Inflammatory macrophage treated with lipopolysaccharide for 4 hours (primary cell): ENCODE measurements around the gene LOXL1.

Source experiments
- DNase-seq: peaks from one replicate; pipeline ENCODE4 v3.0.0-alpha.2; 2020

LOXL1 gene

GRCh38 chr15:73981761-73982221 is 55.5 kb downstream of the LOXL1 start:
- DNase-seq, result peak; percentile 91

DNA sequence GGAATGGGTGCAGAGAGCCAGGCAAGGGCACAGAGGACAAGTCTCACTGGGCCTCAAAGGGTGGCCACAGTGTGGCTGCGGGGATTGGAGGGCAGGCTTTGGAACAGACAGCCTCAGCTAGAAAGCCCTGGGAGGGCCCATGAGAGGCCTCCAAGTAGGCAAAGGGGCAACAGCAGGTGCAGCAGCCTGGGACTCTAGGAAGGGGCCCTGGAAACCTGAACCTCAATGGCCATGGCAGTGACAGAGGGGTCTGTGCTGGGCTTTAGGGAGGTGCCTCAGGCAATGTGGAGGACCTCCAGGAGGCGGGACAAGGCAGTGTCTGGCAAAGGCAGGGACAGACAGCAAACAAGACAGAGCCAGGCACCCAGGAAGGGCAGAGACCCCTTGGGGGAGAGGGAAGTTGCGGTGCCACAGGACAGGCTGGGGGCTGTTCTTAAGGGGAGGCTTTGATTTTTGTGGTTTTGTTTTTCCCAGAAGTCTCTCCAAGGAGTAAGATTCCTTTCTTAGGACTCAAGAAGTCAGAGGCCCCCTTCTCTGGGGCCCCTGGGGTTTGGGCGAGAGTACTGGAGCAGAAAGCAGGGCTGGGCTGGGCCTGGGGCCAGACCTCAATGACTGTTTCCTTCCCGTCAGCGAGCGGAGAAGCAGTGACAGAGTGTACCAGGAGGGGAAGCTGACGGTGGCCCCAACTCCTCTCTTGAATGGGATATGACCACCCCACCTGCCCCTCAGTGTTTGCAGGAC is 56.1 kb downstream of the LOXL1 start:
- peak; percentile 42 for DNase-seq

DNA sequence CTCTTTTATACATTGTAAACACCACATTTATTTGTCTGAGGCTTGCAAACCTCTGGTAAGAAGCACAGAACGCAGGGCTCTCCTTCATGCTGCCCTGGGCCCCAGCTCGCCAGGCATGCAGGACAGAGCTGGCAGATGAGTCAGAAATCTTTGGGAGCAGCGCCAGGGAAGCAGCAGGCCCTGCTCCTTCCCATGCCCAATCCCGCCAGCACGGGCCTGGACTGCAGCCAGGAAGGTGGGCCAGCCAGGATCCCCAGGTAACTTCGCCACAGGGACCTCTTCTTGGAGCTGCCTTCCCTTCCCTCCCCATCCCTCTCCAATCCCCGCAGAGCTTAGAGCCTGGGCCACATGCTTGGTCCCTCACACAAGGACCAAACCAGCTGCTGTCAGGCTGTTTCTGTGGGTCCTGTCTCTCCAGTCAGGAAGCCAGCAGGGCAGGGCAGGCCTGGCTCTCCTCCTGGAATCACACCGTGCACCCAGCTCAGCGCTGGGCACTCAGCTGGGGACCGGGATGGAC is 57.0 kb downstream of the LOXL1 start:
- no peak for DNase-seq

DNA sequence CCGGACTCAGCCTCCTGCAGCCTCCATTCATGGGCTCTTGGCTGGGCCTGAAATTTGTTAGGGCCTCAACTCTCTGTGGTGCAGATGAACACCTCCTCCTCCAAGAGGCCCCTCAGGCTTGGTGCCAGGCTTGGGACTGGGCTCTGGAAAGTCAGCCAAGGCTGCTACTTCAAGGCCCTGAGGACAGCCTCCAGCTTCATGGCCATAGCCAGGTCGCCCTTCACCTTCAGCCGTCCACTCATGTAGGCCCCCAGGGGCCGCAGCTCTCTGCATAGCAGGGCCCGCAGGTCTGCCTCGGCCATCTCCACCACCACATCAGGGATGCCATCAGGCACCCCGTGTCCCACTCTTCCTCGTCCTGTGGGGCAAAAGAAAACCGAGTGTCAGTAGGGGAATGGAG is 57.5 kb downstream of the LOXL1 start:
- DNase-seq, result no peak

DNA sequence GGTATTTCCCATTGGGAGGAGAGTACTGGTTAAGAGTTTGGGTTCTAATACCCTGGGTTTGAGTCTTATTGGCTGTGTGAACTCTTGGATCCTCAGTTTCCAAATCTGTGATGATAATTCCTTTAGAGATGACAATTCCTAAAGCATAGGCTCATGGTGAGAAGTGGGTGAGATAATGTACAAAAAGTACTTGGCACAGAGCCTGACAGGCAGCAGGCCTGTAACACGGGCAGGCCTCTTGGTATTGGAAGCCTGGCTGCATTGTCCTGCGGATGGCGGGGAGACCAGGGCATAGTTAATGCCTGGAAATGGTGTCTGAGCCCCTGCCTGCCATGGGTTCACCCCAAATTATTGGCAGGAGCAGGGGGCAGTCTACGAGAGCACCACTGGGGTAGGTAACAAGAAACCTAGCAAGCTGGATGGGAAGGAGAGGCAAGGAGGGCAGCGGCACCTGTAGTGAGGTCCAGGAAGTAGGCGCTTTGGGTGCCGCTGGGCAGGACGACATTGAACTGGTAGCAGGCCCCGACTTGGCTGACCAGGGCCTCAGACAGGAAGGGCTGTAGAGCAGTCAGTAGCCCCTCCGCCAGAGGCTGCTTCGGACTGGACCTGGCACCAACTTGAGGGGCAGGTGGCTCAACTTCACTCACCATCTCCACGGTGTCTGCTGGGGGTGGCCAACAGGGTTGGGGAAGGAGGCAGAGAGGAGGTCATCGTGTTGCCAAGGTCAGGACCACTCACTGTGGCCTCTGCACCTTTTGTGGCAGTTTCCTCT is 58.1 kb downstream of the LOXL1 start:
- no peak for DNase-seq

GRCh38 chr15:73985101-73985873 is 59.0 kb downstream of the LOXL1 start:
- DNase-seq, result no peak

GRCh38 chr15:73986055-73986775 is 60.0 kb downstream of the LOXL1 start:
- DNase-seq, result no peak

DNA sequence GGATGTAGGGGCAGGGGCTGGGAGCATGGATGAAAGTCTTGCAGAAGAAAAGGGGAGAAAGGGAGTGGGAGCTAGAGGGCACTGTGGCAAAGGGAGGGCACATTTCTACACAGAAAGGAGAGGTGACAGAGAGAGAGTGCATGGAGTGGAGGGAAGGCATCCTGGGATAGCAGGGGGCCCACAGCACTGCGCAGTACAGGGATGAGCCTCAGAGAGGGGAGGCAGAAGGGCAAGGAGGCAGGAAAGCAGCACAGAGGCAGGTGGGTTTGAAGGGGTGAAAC is 60.5 kb downstream of the LOXL1 start:
- DNase-seq, result no peak

DNA sequence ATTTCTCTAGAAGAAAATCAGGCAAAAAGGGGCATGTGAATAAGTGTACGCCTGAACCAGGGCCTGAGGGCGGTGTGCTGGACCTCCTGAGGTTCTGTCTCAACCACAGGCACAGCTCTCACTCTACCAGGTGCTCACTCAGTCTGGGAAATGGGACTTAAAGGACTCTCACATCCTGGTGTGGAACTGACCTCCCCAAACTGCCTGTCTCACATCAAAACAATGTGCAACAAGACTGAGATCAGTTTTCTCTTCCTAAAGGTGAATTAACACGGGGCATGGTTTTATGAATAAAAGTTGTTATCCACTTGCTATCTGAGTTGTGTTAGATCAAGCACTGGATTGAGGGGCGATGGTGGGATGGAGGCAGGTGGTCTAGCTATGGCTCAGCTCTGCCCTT is 61.0 kb downstream of the LOXL1 start:
- no peak for DNase-seq

GRCh38 chr15:73987681-73988444 is 61.6 kb downstream of the LOXL1 start:
- DNase-seq, result peak; percentile 65

GRCh38 chr15:73988445-73988969 is 62.2 kb downstream of the LOXL1 start:
- no peak for DNase-seq

DNA sequence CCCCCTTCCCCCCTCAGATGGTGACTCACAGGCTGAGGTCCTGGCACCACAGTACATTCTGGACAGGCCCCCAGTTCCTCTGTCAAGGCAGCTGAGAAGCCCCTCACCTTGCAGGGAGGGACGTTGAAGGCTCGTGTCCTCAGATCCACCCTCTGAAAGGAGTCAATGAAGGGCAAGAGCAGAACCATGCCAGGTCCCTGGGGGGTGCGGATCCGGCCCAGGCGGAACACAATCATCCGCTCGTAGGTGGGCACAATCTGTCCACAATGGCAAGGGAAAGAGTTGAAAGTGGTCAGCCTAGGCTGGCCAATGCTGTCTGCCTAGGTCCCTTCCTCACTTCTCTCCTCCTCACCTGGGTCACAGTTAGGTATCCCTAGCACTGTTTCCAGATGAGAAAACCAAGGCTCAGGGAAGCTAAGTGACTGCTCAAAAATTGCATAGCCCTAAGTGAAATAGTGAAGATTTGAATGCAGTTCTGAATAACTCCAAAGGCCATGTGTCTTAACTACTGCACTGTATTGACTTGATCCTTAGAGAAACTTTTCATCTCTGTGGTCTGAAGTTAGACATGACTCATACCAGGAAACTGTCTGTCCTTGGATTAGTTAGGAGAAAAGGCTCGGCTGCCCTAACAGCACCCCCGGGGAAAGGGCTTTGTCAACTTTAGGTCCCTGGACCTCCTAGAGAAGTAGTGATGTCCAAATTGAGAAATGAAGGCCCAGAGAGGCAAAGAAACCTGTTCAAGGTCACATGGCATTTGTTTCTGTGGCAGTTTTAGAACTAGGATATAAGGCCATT is 62.9 kb downstream of the LOXL1 start:
- peak; percentile 11 for DNase-seq

DNA sequence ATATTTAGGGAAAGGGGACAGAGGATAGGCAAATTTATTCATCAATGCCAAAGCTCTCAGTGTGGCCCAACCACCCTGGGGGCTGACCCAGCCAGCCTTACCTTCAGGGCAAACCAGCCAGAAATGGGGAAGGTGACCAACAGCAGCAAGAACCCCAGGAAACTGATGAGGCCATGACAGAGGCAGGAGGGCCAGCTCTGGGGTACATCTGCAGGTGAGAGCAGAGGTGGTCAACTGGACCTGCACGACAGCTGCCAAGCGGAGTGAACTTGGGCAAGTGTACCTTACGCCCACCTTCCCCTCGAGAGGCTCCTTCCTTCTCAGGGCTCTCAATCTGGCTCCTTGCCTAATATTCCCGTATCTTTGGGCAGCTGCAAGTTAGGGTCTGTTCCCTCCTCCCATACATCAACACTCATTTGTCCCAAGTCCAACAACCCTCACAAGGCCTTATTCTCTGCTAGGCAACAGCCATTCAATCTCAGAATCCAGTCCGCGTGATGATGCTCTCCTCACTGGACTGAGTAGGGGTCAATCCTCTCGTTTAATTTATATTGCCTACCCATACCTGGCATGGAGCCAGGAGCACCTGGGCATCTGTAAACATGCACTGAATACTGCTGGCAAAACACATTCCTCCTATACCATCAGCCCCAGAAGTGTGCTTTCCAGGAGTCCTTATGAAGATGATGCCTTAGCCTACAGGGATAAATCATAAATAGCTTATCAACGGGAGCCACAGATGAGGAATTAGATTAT is 64.2 kb downstream of the LOXL1 start:
- DNase-seq, result no peak

GRCh38 chr15:73991260-73991659 is 65.0 kb downstream of the LOXL1 start:
- no peak for DNase-seq

- DNase-seq, result peak; percentile 96
Measured at GRCh38 chr15:73991726-73992593, 65.7 kb downstream of the LOXL1 start, which contains the start of gene STOML1. Gene STOML1, minus strand, starts transcription at chr15:73992295. Its CDS starts 72 bp downstream, at chr15:73992223.

DNA sequence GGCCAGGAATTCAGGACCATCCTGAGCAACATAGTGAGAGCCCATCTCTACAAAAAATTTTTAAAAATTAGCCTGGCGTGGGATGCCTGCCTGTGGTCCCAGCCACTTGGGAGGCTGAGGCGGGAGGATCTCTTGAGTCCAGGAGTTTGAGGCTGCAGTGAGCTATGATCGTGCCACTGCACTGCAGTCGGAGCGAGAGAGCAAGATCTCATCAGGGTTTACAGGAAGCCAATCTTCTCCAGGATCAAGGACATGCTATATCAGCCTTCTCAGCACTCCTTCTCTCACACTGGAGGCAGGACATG is 66.3 kb downstream of the LOXL1 start:
- no peak for DNase-seq

- DNase-seq, result no peak
Measured at GRCh38 chr15:73993211-73993994, 67.1 kb downstream of the LOXL1 start.

DNA sequence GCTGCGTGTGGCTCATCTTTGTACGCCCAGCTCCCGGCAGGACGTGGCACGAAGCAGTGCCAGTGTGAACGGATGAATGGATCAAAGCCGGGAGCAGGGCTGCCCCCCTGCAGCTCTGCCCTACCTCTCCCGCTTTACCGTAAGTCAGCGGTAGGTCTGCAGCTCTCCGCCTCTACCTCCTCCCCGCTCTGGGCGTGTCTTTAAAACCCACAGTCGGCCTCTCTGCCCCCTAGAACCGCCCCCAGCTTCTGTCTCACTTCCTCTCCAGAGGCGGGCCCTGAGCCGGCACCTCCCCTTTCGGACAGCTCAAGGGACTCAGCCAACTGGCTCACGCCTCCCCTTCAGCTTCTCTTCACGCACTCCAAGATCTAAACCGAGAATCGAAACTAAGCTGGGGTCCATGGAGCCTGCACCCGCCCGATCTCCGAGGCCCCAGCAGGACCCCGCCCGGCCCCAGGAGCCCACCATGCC is 68.2 kb downstream of the LOXL1 start, which contains the start of gene PML:
Gene PML, plus strand, starts transcription at position 304 of the 471 bp plus-strand sequence. Its CDS starts 97 bp downstream, at position 401.
- peak; percentile 99 for DNase-seq
